Keratinocyte (primary cell): ENCODE data around the gene ALDH1A3. TPM values are rescaled to one million over a fixed set of nuclear protein-coding genes. Genes with fewer than 3 reads are reported as not detected.

Experiments used
- DNase-seq: peaks from one replicate; pipeline ENCODE4 v3.0.0-alpha.2; 2011; ENCODE audit warnings: low read depth, missing footprints, low spot score
- FAIRE-seq: peaks from 2 replicates; lab custom pipeline; 2011; peaks lifted over from hg19 to GRCh38; lab: Jason Lieb, UNC
- H2AFZ ChIP-seq: 2 replicates; pipeline ENCODE4 v1.6.0; 2012; ENCODE audit warnings: low read length, control low read depth, inconsistent platforms; ENCODE audit not compliant: control insufficient read depth
- H3K27ac ChIP-seq: 2 replicates; pipeline ENCODE4 v1.5.1; 2011; ENCODE audit warnings: low read length; ENCODE audit not compliant: control insufficient read depth, insufficient read depth
- H3K27me3 ChIP-seq: 3 replicates; pipeline ENCODE4 v1.6.0; 2011; ENCODE audit warnings: low read length; ENCODE audit not compliant: control insufficient read depth, insufficient read depth; ENCODE audit errors: extremely low read depth
- H3K36me3 ChIP-seq, 2 experiments: 2 replicates in 1 of 2; 3 replicates in 1 of 2; pipeline ENCODE4 v1.5.1; 2011; ENCODE audit warnings: low read length in 2 of 2, mild to moderate bottlenecking in 1 of 2; ENCODE audit not compliant: control insufficient read depth in 2 of 2, insufficient read depth in 2 of 2; ENCODE audit errors: extremely low read depth in 1 of 2
- H3K4me1 ChIP-seq: 3 replicates; pipeline ENCODE4 v1.5.1; 2011; ENCODE audit warnings: low read length; ENCODE audit not compliant: control insufficient read depth, insufficient read depth; ENCODE audit errors: extremely low read depth
- H3K4me2 ChIP-seq: 3 replicates; pipeline ENCODE4 v1.6.0; 2011; ENCODE audit warnings: low read depth, low read length; ENCODE audit not compliant: control insufficient read depth, insufficient read depth; ENCODE audit errors: extremely low read depth
- H3K4me3 ChIP-seq, 3 experiments: fragments of 200-600 bp in 1 of 3; sonication (generic) in 1 of 3; 2 replicates in 2 of 3; 3 replicates in 1 of 3; pipeline ENCODE4 v1.5.1; 2011 to 2016; ENCODE audit warnings: low read length in 3 of 3, mild to moderate bottlenecking in 3 of 3, control low read depth in 2 of 3, inconsistent platforms in 1 of 3, low read depth in 1 of 3, mixed read lengths in 1 of 3, mixed run types in 1 of 3, moderate library complexity in 1 of 3; ENCODE audit not compliant: control insufficient read depth in 2 of 3, insufficient read depth in 2 of 3; ENCODE audit errors: extremely low read depth in 1 of 3
- H3K79me2 ChIP-seq: 2 replicates; pipeline ENCODE4 v1.6.0; 2012; ENCODE audit warnings: low read length; ENCODE audit not compliant: control insufficient read depth, insufficient read depth
- H3K9ac ChIP-seq: 3 replicates; pipeline ENCODE4 v1.6.0; 2011; ENCODE audit warnings: low read length; ENCODE audit not compliant: control insufficient read depth, insufficient read depth; ENCODE audit errors: extremely low read depth
- H3K9me1 ChIP-seq: 3 replicates; pipeline ENCODE4 v1.6.0; 2011; ENCODE audit warnings: low read length; ENCODE audit not compliant: control insufficient read depth, insufficient read depth; ENCODE audit errors: extremely low read depth
- H3K9me3 ChIP-seq: 2 replicates; pipeline ENCODE4 v1.5.1; 2012; ENCODE audit warnings: low read depth, low read length; ENCODE audit not compliant: control insufficient read depth
- H4K20me1 ChIP-seq: 3 replicates; pipeline ENCODE4 v1.6.0; 2011; ENCODE audit warnings: low read length; ENCODE audit not compliant: control insufficient read depth, insufficient read depth; ENCODE audit errors: extremely low read depth
- EZH2 ChIP-seq: IDR thresholded peaks from one replicate; pipeline ENCODE4 v1.6.1; 2012; ENCODE audit warnings: inconsistent platforms, mild to moderate bottlenecking, low read length, moderate library complexity
- dilution Hi-C: fragments of 300-500 bp; cut with MboI; formaldehyde crosslinking; loops from one replicate; pipeline ENCODE4 v1.7.0; 2020; ENCODE audit warnings: low sequenced_read_pairs; ENCODE audit not compliant: extremely low pct_ligation_motif_present
- polyA plus RNA-seq, 5 experiments: library from polyadenylated mRNA; depleted of rRNA in 3 of 5; stranded (reverse) in 3 of 5; stranded (forward) in 1 of 5; unstranded in 1 of 5; fragments of >200 nt; gene quantifications; 1 replicate in 1 of 5; 2 replicates in 3 of 5; 3 replicates in 1 of 5; pipeline versions ENCODE4 v1.2.1 to v1.2.3, GENCODE V29; 2011 to 2012; ENCODE audit warnings: missing spikeins in 2 of 5, low read depth in 1 of 5, low replicate concordance in 1 of 5
- TF ChIP-seq, protein P1 (sequence below), 3 experiments: IDR thresholded peaks in 1 of 3; conservative IDR thresholded peaks in 1 of 3; optimal IDR thresholded peaks in 1 of 3; 2 replicates in 2 of 3; 3 replicates in 1 of 3; pipeline versions ENCODE3 to v1.5.1; 2011; ENCODE audit warnings: low read length in 3 of 3, mild to moderate bottlenecking in 3 of 3, moderate library complexity in 2 of 3, control low read depth in 1 of 3, inconsistent platforms in 1 of 3; ENCODE audit not compliant: insufficient read depth in 2 of 3; ENCODE audit errors: extremely low read depth in 1 of 3

Gene ALDH1A3
- polyA plus RNA-seq, 1 donor (not counting 4 experiments of a cell fraction or from before 2014, with no cell fraction given) = 218 TPM

DNA sequence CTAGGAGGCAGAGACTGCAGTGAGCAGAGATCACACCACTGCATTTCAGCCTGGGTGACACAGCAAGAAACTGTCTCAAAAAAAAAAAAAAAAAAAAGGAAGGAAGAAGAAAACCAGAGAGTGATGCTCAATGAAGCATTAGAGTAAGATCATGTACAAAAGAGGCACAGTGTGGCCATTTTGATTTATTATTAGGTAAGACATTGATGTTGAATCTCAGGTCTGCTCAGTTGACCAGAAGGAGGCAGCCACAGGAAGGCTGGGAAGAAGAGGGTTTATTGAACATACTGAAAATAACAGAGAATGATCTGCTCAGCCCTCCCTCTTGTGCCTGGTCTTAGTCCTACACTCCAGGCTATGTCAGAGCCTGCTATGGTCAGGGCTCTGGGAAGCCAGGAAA lies 55.1 kb downstream of the ALDH1A3 start:
- peaks cover 6% of the 10 kb centered on the region for H3K4me1 ChIP-seq
- dilution Hi-C loops = no loop called here
- H3K27ac ChIP-seq = no peak overlapping the region
- no peaks in the 10 kb centered on the region for H4K20me1 ChIP-seq
- no peak overlapping the region for H3K4me2 ChIP-seq
- no peak for TF ChIP-seq EZH2
- TF ChIP-seq, protein P1, sequence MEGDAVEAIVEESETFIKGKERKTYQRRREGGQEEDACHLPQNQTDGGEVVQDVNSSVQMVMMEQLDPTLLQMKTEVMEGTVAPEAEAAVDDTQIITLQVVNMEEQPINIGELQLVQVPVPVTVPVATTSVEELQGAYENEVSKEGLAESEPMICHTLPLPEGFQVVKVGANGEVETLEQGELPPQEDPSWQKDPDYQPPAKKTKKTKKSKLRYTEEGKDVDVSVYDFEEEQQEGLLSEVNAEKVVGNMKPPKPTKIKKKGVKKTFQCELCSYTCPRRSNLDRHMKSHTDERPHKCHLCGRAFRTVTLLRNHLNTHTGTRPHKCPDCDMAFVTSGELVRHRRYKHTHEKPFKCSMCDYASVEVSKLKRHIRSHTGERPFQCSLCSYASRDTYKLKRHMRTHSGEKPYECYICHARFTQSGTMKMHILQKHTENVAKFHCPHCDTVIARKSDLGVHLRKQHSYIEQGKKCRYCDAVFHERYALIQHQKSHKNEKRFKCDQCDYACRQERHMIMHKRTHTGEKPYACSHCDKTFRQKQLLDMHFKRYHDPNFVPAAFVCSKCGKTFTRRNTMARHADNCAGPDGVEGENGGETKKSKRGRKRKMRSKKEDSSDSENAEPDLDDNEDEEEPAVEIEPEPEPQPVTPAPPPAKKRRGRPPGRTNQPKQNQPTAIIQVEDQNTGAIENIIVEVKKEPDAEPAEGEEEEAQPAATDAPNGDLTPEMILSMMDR (optimal IDR thresholded peaks at IDR 0.05 in 1 of 3, IDR thresholded peaks at IDR 0.05 in 1 of 3, conservative IDR thresholded peaks at IDR 0.05 in 1 of 3; ENCODE audit: extremely low read depth in 1 of 3, insufficient read depth in 2 of 3, low read length in 3 of 3) = peak in 1 of 3 experiments; percentile 5
- no peak overlapping the region for H2AFZ ChIP-seq
- H3K9ac ChIP-seq = no peak overlapping the region
- FAIRE-seq = no peak
- H3K79me2 ChIP-seq = no peaks in the 10 kb centered on the region
- no peak for DNase-seq
- H3K4me3 ChIP-seq = no peak overlapping the region
- peaks cover 0 to 3% of the 10 kb centered on the region in 2 experiments for H3K36me3 ChIP-seq
- H3K27me3 ChIP-seq = no peaks in the 10 kb centered on the region
- no peaks in the 10 kb centered on the region for H3K9me1 ChIP-seq
- H3K9me3 ChIP-seq = no peaks in the 10 kb centered on the region

DNA sequence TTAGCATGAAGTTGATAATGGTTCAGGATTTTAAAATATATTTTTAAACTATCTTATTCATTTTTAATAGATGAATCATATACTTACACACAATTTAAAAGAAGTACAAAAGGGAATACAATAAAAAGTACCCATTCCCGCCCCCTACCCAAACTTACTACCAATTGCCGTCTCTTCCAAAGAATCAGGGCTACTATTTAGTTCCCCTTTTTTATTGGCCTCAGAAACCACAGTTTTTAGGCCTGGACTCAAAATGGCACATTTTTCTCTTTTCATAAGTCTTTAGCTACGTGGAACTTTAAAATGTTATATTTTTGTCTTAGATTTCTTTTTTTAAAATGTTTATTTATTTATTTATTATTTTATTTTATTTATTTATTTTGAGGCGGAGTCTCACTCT lies 57.5 kb downstream of the ALDH1A3 start:
- dilution Hi-C loops = no loop called here
- DNase-seq (no peak), FAIRE-seq (no peak)
- H3K4me1 ChIP-seq = no peaks in the 10 kb centered on the region
- no peaks in the 10 kb centered on the region for H4K20me1 ChIP-seq
- H3K36me3 ChIP-seq = peaks cover 0 to 2% of the 10 kb centered on the region in 2 experiments
- no peaks in the 10 kb centered on the region for H3K9me3 ChIP-seq
- H3K79me2 ChIP-seq = peaks cover 8% of the 10 kb centered on the region
- H3K27ac ChIP-seq = no peak overlapping the region
- TF ChIP-seq, protein P1 (optimal IDR thresholded peaks at IDR 0.05 in 1 of 3, IDR thresholded peaks at IDR 0.05 in 1 of 3, conservative IDR thresholded peaks at IDR 0.05 in 1 of 3; ENCODE audit: extremely low read depth in 1 of 3, insufficient read depth in 2 of 3, low read length in 3 of 3) = no peak
- no peak for TF ChIP-seq EZH2
- H3K27me3 ChIP-seq = no peaks in the 10 kb centered on the region
- no peak overlapping the region for H3K4me2 ChIP-seq
- H2AFZ ChIP-seq = no peak overlapping the region
- H3K4me3 ChIP-seq = no peak overlapping the region
- no peak overlapping the region for H3K9ac ChIP-seq
- peaks cover 2% of the 10 kb centered on the region for H3K9me1 ChIP-seq
